ENCODE results near the gene ETV5.

GRCh38 chr3:186021673-186022362, 87.1 kb downstream of the ETV5 start:
- TF ChIP-seq POLR2A (IDR thresholded peaks at IDR 0.05) (no peak), CTCF (IDR thresholded peaks at IDR 0.05) (no peak), POLR2AphosphoS5 (IDR thresholded peaks at IDR 0.05) (no peak), EP300 (IDR thresholded peaks at IDR 0.05; ENCODE audit: low read depth) (no peak)

Measured in transverse colon (tissue), 4 donors.